Neural cell (in vitro differentiated cells): Measurements from ENCODE around the gene ZBTB12. TPM values are rescaled to one million over a fixed set of nuclear protein-coding genes. Genes with fewer than 3 reads are reported as not detected.

Experiments used
- H2AFZ ChIP-seq: fragments of 200-600, 300-800 bp; sonication (generic), shearing (Covaris generic); 2 replicates; pipeline ENCODE4 v1.6.0; 2014; ENCODE audit warnings: low read depth, mild to moderate bottlenecking, antibody characterized with exemption, low read length, moderate library complexity
- H3F3A ChIP-seq: fragments of 200-600 bp; shearing (Covaris generic); 2 replicates; pipeline ENCODE4 v1.6.1; 2016; ENCODE audit warnings: mild to moderate bottlenecking, moderate library complexity, mixed read lengths, antibody characterized with exemption, low read length; ENCODE audit not compliant: insufficient read depth, poor library complexity, severe bottlenecking
- H3K27ac ChIP-seq: fragments of 200-600, 300-800 bp; sonication (generic), shearing (Covaris generic); 2 replicates; pipeline ENCODE4 v1.5.1; 2014; ENCODE audit warnings: mild to moderate bottlenecking, low read length, moderate library complexity
- H3K27me3 ChIP-seq: fragments of 300-800, 200-600 bp; sonication (generic), shearing (Covaris generic); 2 replicates; pipeline ENCODE4 v1.6.0; 2014; ENCODE audit warnings: mild to moderate bottlenecking, low read depth, low read length, moderate library complexity; ENCODE audit not compliant: insufficient read depth
- H3K36me3 ChIP-seq: fragments of 300-800, 200-600 bp; sonication (generic), shearing (Covaris generic); 2 replicates; pipeline ENCODE4 v1.5.1; 2014; ENCODE audit warnings: mild to moderate bottlenecking, antibody characterized with exemption, low read length, moderate library complexity; ENCODE audit not compliant: insufficient read depth
- H3K4me2 ChIP-seq: fragments of 300-800, 200-600 bp; sonication (generic), shearing (Covaris generic); 2 replicates; pipeline ENCODE4 v1.6.0; 2014; ENCODE audit warnings: mild to moderate bottlenecking, low read length
- H3K4me3 ChIP-seq: fragments of 300-800, 200-600 bp; sonication (generic), shearing (Covaris generic); 2 replicates; pipeline ENCODE4 v1.5.1; 2014; ENCODE audit warnings: mild to moderate bottlenecking, low read length, moderate library complexity
- H3K79me2 ChIP-seq: fragments of 200-600 bp; shearing (Covaris generic); replicated peaks from 2 replicates; pipeline ENCODE4 v1.6.0; 2014; ENCODE audit warnings: mild to moderate bottlenecking, low read length, moderate library complexity; ENCODE audit not compliant: insufficient read depth
- H3K9ac ChIP-seq: fragments of 300-800, 200-600 bp; sonication (generic), shearing (Covaris generic); 2 replicates; pipeline ENCODE4 v1.6.1; 2016; ENCODE audit warnings: mild to moderate bottlenecking, low read length, mixed read lengths
- H3K9me2 ChIP-seq: fragments of 200-600 bp; shearing (Covaris generic); 2 replicates; pipeline ENCODE4 v1.6.1; 2016; ENCODE audit warnings: mild to moderate bottlenecking, low read length, mixed read lengths; ENCODE audit not compliant: insufficient read depth
- H3K9me3 ChIP-seq: fragments of 200-600, 300-800 bp; sonication (generic), shearing (Covaris generic); 2 replicates; pipeline ENCODE4 v1.6.1; 2016; ENCODE audit warnings: mild to moderate bottlenecking, mixed run types, low read length, moderate library complexity, mixed read lengths
- H4K20me1 ChIP-seq: fragments of 200-600 bp; shearing (Covaris generic); 2 replicates; pipeline ENCODE4 v1.6.1; 2016; ENCODE audit warnings: mild to moderate bottlenecking, mixed run types; ENCODE audit not compliant: insufficient read depth
- CTCF ChIP-seq: fragments of 450-650 bp; IDR thresholded peaks from 2 replicates; pipeline ENCODE4 v1.5.1; 2014; ENCODE audit warnings: antibody characterized with exemption, mild to moderate bottlenecking, moderate library complexity; ENCODE audit not compliant: poor library complexity, severe bottlenecking
- EP300 ChIP-seq: fragments of 450-650 bp; conservative IDR thresholded peaks from 2 replicates; pipeline ENCODE4 v1.6.1; 2014; ENCODE audit warnings: antibody characterized with exemption, mild to moderate bottlenecking, moderate library complexity; ENCODE audit not compliant: poor library complexity, severe bottlenecking
- EZH2 ChIP-seq: fragments of 200-600, 300-800 bp; shearing (Covaris generic), sonication (generic); IDR thresholded peaks from 2 replicates; pipeline ENCODE4 v1.6.1; 2014; ENCODE audit warnings: antibody characterized with exemption, low read length, borderline replicate concordance, mild to moderate bottlenecking; ENCODE audit not compliant: insufficient read depth, poor library complexity, severe bottlenecking
- MXI1 ChIP-seq: fragments of 450-650 bp; conservative IDR thresholded peaks from 2 replicates; pipeline ENCODE4 v1.6.1; 2014; ENCODE audit warnings: antibody characterized with exemption, mild to moderate bottlenecking; ENCODE audit not compliant: poor library complexity, severe bottlenecking
- POLR2AphosphoS5 ChIP-seq: IDR thresholded peaks from 2 replicates; pipeline ENCODE4 v1.6.1; 2012
- RAD21 ChIP-seq: fragments of 450-650 bp; conservative IDR thresholded peaks from 2 replicates; pipeline ENCODE4 v1.6.1; 2014; ENCODE audit warnings: antibody characterized with exemption, mild to moderate bottlenecking, moderate library complexity
- REST ChIP-seq: IDR thresholded peaks from 2 replicates; pipeline ENCODE4 v1.6.1; 2012; ENCODE audit warnings: borderline replicate concordance
- SMC3 ChIP-seq: fragments of 450-650 bp; conservative IDR thresholded peaks from 2 replicates; pipeline ENCODE4 v1.6.1; 2014; ENCODE audit warnings: antibody characterized with exemption, mild to moderate bottlenecking, moderate library complexity; ENCODE audit not compliant: poor library complexity
- TAF1 ChIP-seq: IDR thresholded peaks from 2 replicates; pipeline ENCODE4 v1.6.1; 2012; ENCODE audit warnings: low read depth
- polyA plus RNA-seq: library from polyadenylated mRNA; depleted of rRNA; stranded (reverse); fragments of >200 nt; gene quantifications from 2 replicates; pipeline ENCODE4 v1.2.3, GENCODE V29; 2014

Gene ZBTB12
- polyA plus RNA-seq, 1 donor from 2014 or later: 21.4 TPM

GRCh38 chr6:31879143-31879542 is 22.7 kb downstream of the ZBTB12 start:
- Histone ChIP-seq H3K4me2 (no peak overlapping the region), H4K20me1 (no peaks in the 10 kb centered on the region), H3K9me2 (no peaks in the 10 kb centered on the region), H3K36me3 (no peaks in the 10 kb centered on the region), H3K79me2 (no peaks in the 10 kb centered on the region), H3K9me3 (no peaks in the 10 kb centered on the region), H2AFZ (no peak overlapping the region), H3K9ac (no peak overlapping the region), H3K27ac (no peak overlapping the region), H3K27me3 (no peaks in the 10 kb centered on the region), H3K4me3 (no peak overlapping the region), H3F3A (no peaks in the 10 kb centered on the region)
- TF ChIP-seq MXI1 (no peak), EZH2 (no peak), CTCF (no peak), TAF1 (no peak), EP300 (no peak), REST (no peak), SMC3 (no peak)

- no peak for TF ChIP-seq EZH2
- TF ChIP-seq RAD21: no peak
- no peak for TF ChIP-seq MXI1
- TF ChIP-seq TAF1: no peak
- TF ChIP-seq POLR2AphosphoS5: no peak
- no peak for TF ChIP-seq EP300
- no peak for TF ChIP-seq SMC3
- no peak for TF ChIP-seq CTCF
- no peak for TF ChIP-seq REST
- H3K4me2 ChIP-seq: no peak within 1 kb of the TSS
Measured at GRCh38 chr6:31878726-31879125, 23.2 kb downstream of the ZBTB12 start, which contains the start of gene SLC44A4. Gene SLC44A4, minus strand, starts transcription at chr6:31878997. Its CDS starts 17 bp downstream, at chr6:31878980.

More at GRCh38 chr6:31878726-31879125, 23.2 kb downstream of the ZBTB12 start, which contains the start of gene SLC44A4:
- no peaks in the 10 kb centered on the region for H3K9me3 ChIP-seq
- H3K27ac ChIP-seq: no peak within 1 kb of the TSS
- no peaks in the 10 kb centered on the region for H3K36me3 ChIP-seq
- H2AFZ ChIP-seq: no peak within 1 kb of the TSS
- no peak within 1 kb of the TSS for H3K9ac ChIP-seq
- no peaks in the 10 kb centered on the region for H3F3A ChIP-seq
- no peaks in the 10 kb centered on the region for H3K9me2 ChIP-seq
- no peaks in the 10 kb centered on the region for H3K27me3 ChIP-seq
- H4K20me1 ChIP-seq: no peaks in the 10 kb centered on the region
- H3K79me2 ChIP-seq: no peaks in the 10 kb centered on the region
- H3K4me3 ChIP-seq: no peak within 1 kb of the TSS
